ES-I3 (cell line): Measurements from ENCODE around the gene RACK1.

Experiments used
- H3K36me3 ChIP-seq: 2 replicates; pipeline ENCODE4 v1.6.1; 2013; ENCODE audit warnings: mild to moderate bottlenecking, low read length, control low read depth, moderate library complexity; ENCODE audit not compliant: insufficient read depth
- H3K4me1 ChIP-seq: 2 replicates; pipeline ENCODE4 v1.6.1; 2013; ENCODE audit warnings: mild to moderate bottlenecking, control low read depth, low read length; ENCODE audit not compliant: insufficient read depth
- H3K9ac ChIP-seq: 2 replicates; pipeline ENCODE4 v1.6.1; 2013; ENCODE audit warnings: low read depth, mild to moderate bottlenecking, low read length, moderate library complexity
- H3K9me3 ChIP-seq: 2 replicates; pipeline ENCODE4 v1.6.1; 2013; ENCODE audit warnings: mild to moderate bottlenecking, low read length, moderate library complexity; ENCODE audit not compliant: control insufficient read depth, insufficient read depth

The RACK1 gene

DNA sequence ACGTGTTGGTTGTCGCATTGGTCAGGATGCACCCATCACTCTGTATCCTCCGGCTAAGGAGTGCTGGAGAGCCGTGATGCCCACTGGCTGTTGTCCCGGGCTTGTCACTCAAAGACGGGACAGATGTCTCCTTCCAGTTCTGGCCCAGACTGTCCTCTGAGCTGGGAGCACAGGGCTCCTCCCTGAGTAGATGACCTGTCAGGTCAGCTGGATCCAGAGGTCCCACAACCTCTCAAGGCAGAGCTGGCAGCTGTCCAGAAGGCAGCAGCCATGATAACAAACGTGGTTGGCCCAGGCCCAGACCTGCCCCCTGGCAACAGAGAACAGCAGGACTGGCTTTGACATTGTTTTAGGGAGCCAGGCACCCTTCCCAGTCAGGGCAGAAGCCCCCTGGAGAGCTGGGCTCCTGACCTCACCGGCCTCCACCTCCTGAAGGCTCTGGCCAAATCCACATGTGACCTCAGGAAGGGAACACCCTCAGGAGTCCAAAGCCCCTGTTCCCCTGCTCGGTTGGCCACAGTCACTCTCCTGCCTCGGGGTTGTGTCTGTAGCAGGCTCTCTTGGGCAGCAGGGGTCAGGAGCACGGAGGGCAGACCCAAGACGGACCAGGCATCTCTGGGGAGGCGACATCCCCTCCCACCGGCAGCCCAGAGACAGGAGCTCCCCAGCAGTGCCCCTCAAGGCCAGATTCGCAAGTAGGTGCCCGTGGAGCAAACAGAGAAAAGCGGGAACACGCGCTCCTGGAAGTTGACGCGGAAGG lies 49.0 kb downstream of the RACK1 start:
- Histone ChIP-seq H3K36me3 (no peaks in the 10 kb centered on the region), H3K4me1 (peaks cover 17% of the 10 kb centered on the region), H3K9ac (no peak overlapping the region), H3K9me3 (no peaks in the 10 kb centered on the region)

DNA sequence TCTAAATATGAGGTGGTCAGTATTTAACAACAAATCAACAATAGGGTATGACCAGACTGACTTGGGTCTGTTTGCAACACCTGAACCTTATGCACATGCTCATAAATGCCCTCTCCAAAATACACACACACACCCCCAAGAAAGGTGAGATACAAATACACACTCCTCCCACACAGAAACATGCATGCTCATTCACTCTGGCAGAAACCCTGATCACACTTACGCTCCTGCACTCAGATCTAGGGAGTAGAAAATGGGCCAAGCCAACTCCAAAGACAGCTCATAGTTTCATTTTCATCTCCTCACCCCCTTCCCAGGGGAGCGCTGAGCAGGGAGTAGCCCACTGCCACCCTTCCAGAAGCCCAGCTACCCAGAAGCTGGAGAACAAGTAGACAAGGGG lies 50.0 kb downstream of the RACK1 start:
- Histone ChIP-seq H3K36me3 (no peaks in the 10 kb centered on the region), H3K9me3 (no peaks in the 10 kb centered on the region), H3K4me1 (peaks cover 12% of the 10 kb centered on the region), H3K9ac (no peak overlapping the region)

DNA sequence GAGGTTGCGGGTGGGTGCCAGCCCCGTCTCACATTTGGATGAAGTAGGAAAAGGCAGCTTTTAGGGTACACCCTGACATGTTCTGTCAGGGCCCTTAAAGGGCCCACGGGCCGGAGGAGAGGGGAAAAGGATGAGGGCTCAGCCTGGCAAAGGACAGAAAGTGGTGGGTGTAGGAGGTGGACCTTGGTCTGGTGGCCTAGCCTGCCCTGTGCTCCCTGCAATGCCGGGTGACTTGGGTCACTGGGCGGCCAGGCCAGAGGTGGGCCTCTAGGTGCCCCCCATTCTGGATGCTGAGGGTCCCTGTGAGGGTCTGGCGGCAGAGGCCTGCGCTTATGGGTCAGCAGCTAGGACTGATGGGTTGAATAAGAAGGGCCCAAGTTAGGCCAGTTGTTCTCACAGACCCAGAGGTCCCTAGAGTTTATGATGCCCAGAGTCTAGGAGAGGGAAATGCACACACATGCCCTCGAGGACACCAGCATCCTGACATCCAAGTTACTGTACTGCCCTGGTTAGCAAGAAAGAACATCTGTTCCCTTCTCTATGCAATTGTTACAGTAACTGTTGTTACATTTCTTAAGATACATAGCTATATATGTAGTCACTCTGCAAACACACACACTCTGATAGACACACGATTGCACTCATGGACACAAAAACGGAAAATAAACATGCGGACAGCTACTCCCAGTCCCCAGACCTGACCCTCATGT lies 51.2 kb downstream of the RACK1 start:
- no peaks in the 10 kb centered on the region for H3K9me3 ChIP-seq
- H3K9ac ChIP-seq, result peak overlapping the region; percentile 55
- peaks cover under 1% of the 10 kb centered on the region; the same call in 1 of the 2 replicates for H3K4me1 ChIP-seq
- no peaks in the 10 kb centered on the region for H3K36me3 ChIP-seq

DNA sequence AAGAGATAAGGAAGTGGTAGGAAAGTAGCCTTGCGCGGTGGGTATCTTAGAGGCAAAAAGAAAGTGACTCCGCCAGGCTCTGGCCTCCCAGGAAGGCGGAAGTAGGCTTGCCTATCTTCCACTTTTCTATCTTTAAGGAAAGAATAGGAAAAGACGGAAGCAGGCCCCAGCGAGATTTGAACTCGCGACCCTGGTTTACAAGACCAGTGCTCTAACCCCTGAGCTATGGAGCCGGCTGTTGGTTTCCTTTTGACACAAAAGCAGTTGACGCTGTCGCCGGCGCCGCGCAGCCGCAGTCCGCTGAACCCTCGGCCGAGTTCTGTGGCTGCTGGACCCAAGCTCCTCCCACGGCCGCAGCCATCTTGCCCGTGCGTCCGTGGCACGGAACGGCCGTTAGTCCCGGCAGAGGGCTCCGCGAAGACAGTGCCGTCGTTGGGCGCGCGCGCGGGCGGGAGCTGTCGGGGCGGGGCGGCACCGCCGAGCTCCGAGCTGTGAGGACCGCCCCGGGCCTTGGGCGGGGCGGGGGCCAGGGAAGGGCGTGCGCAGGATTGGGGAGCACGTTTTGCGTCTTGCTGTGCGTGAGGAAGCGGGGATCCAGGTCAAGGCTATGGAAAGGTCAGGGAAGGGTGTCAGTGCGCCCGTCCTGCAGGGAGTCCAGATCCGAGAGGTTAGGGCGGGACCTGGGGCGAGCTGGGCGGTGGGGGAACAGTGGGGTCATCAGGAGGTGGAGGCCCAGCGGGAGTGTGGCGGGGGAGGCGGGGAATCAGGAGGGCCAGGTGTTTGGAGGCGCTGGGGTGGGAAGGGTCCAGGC lies 52.0 kb downstream of the RACK1 start:
- H3K9ac ChIP-seq, result peak overlapping the region; percentile 55
- H3K4me1 ChIP-seq, result no peaks in the 10 kb centered on the region; the same call in 1 of the 2 replicates
- no peaks in the 10 kb centered on the region for H3K9me3 ChIP-seq
- H3K36me3 ChIP-seq, result no peaks in the 10 kb centered on the region

DNA sequence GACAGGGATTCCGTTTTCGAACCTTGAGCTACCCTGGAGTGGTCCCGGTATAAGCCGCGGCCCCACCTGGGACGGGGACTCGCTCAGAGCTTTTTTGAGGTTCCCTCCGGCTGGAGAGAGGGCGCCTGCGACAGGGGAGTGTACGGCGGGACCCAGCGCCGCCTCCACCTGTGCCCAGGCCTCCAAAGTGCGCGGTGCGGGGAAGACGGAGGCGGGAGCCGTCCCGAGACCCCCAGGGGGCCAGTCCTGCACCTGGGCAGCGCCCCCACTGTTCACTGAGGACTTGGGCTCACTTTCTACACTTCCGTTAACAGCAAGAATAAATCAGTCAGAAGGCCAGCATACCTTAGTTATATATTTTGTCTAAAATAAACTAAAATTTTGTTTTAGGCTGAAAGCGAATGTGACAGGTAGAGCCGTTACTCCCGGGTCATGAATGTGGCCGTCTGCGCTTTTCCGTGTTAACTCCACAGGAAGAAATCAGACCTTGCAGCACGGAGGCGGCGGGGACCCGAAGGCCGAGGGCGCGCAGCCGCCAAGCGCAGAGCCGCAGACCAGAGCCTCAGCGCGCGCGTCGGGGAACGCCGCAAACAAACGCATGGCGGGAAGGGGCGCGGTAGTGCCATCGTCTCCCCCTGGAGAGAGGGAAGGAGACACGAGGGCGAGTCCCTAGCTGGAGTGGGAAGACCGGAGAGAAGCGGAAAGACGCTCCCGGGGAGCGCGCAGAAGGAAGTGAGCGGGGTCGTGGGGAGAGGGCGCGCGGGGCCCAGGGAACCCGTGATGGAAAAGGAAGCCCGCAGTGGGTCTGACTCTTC lies 52.8 kb downstream of the RACK1 start:
- no peaks in the 10 kb centered on the region for H3K9me3 ChIP-seq
- no peaks in the 10 kb centered on the region; the same call in 1 of the 2 replicates for H3K4me1 ChIP-seq
- H3K9ac ChIP-seq, result peak overlapping the region; percentile 55
- H3K36me3 ChIP-seq, result no peaks in the 10 kb centered on the region

DNA sequence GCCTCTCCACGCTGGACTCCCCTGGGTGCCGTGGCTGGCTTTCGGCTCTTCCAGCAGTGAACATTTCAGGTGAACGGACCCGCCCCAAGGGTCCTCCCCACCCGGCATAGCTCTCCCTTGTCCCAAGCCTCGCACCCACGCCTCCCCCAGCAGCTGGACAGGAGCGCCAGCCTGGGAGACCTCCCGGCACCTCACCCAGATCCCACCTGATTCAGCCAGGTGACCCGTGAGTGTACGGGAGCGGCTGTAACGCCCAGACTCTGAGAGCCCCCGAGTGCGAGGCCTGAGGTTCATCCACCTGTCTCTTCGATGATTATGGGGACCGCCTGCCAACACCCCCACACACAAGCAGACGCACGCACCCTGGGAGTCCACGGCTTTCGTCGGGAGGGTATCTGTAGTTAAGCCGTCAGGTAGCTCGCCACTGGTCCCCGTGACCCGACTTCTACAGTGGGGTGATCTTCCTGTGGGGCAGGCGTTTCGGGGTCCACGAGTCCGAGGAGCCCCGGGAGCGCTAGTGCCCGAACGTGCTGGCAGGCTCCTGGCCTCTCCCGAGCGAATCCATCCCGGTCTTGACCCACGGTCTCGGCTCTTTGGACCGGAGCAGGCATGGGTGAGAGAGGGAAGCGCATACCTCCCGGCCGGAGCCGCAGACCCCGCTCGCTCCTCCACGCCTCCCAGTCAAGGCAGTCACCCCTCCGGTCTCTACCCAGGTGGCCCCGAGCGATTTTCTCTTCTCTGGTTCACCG lies 53.6 kb downstream of the RACK1 start:
- H3K9ac ChIP-seq, result peak overlapping the region; percentile 55; the same call in 1 of the 2 replicates
- no peaks in the 10 kb centered on the region; the same call in 1 of the 2 replicates for H3K4me1 ChIP-seq
- H3K9me3 ChIP-seq, result no peaks in the 10 kb centered on the region
- no peaks in the 10 kb centered on the region for H3K36me3 ChIP-seq

DNA sequence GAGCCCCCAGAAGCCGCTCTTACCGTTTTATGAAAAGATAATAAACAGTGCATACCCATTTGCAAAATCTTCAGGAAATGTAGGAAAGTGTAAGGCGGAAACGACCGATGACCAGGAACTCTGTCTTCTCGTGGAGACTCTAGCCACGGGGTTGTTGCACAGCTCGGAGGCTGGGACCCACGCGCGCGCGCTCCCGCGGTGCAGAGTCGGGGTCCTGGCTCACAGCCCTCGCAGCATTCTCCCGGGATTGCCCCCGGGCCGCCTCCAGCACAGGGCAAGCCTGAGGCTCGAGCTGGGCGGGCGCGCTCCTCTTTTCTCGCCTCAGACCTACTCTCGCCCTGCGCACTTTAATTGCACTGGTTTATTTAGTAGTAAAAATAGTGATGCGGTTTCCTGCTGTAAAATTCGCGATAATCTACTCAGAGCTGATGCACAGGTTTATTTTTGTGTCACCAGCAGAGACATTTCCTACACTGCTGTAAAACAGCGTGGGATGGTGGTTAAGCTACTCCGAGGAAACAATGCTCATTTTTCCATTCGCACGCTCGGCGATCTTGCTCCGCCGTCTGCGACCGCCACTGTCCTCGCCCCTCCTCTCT lies 54.2 kb downstream of the RACK1 start:
- no peaks in the 10 kb centered on the region for H3K9me3 ChIP-seq
- no peaks in the 10 kb centered on the region; the same call in 1 of the 2 replicates for H3K4me1 ChIP-seq
- peak overlapping the region; percentile 55; the same call in 1 of the 2 replicates for H3K9ac ChIP-seq

DNA sequence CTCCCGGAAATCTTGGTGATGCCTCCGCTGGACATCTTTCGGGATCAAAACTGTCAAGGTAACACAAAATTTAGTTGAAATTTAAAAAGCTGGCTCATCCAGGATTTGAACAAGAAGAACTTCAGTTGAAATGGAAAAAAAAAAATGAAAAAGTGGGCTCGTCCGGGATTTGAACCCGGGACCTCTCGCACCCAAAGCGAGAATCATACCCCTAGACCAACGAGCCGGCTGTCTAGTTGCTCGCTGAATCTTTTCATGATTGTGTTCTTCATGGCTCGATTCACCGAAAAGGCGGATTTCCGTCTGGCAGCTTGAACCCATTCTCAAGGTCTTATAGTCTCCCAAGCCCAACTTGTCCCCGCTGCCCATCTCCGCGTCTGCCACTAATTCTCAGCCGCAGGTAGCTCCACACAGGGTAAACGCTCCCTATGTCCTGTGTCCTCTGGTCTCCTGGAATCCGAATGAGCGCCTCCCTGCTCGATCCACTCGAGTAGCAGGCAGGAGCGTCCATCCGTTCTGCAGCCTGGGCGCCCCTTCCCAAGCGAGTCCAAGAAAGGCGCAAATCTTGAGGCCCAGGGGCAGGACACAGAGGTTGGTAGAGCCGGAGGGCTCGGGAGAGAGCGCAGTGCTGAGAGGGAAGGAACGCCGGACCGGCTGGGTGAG lies 54.9 kb downstream of the RACK1 start:
- Histone ChIP-seq H3K36me3 (no peaks in the 10 kb centered on the region), H3K9ac (peak overlapping the region; percentile 83), H3K9me3 (no peaks in the 10 kb centered on the region), H3K4me1 (no peaks in the 10 kb centered on the region; the same call in 1 of the 2 replicates)

More for the DNA sequence above, 54.2 kb downstream of the RACK1 start:
- H3K36me3 ChIP-seq, result no peaks in the 10 kb centered on the region

DNA sequence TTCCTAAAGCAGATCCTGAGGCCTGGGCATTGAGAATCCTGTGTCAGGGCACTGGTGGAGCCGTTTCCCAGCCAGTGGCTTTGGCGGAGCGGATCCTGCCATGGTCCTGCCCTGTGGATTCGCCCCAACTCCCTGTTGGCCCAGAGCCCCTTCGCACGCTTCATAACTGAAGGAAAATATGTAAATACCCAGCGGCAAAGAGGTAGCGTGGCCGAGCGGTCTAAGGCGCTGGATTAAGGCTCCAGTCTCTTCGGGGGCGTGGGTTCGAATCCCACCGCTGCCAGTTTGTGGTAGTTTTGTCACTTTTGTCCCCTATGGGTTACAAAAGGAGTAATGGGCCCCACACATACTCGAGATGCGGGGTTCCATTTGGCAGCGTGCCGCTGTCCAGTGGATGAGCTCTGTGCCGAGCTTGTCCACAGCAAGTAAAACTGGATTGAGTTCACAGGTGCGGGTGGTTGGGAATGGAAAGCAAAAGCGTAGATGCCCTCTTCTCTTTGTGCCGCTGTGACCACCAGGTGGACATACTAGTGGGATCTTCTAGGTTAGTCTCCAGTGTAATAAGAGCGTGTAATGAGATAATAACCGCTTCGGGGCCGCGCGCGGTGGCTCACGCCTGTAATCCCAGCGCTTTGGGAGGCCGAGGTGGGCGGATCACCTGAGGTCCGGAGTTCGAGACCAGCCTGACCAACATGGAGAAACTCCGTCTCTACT lies 56.0 kb downstream of the RACK1 start:
- Histone ChIP-seq H3K9me3 (no peaks in the 10 kb centered on the region), H3K4me1 (no peaks in the 10 kb centered on the region; the same call in 1 of the 2 replicates), H3K9ac (peak overlapping the region; percentile 83)

DNA sequence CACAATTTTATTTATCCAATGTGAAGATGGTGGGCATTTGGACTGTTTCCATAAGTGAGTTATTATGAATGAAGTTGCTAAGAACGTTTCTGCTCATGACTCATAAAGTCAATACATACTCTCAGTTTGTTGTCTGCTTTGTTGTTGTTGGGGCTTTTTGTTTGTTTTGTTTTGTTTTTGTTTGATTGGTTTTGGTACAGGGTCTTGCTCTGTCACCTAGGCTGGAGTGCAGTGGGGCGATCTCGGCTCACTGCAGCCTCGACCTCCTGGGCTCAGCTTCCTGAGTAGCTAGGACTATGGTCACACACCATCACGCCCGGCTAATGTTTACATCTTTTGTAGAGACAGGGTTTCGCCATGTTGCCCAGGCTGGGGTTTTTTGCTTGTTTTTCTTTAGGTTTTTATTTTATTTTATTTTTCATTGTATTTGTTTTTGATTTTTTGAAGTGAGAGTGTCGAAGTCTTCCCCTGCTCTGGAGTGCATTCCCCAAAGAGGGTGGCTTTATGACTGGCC lies 56.7 kb downstream of the RACK1 start:
- H3K4me1 ChIP-seq, result no peaks in the 10 kb centered on the region
- no peaks in the 10 kb centered on the region for H3K9me3 ChIP-seq
- no peaks in the 10 kb centered on the region for H3K36me3 ChIP-seq
- peak overlapping the region; percentile 83 for H3K9ac ChIP-seq

More for the DNA sequence above, 56.0 kb downstream of the RACK1 start:
- H3K36me3 ChIP-seq, result no peaks in the 10 kb centered on the region
